Lower lobe of right lung (tissue), 2 donors: ENCODE data around the gene THBS1. TPM values are rescaled to one million over a fixed set of nuclear protein-coding genes. Genes with fewer than 3 reads are reported as not detected.

Source experiments
- ATAC-seq, 2 donors: fragments of 200-7000 bp; cut with Tn5 transposase; one replicate each; pipeline ENCODE4 v1.9.1; 2020 to 2022; ENCODE audit warnings: mild to moderate bottlenecking in 2 of 2, moderate library complexity in 2 of 2
- DNase-seq: peaks from one replicate; pipeline ENCODE4 v3.0.0-alpha.2; 2020
- H3K27ac ChIP-seq: fragments of 200-600 bp; one replicate; pipeline ENCODE4 v1.8.0; 2022
- H3K27me3 ChIP-seq: fragments of 200-600 bp; one replicate; pipeline ENCODE4 v1.8.0; 2022; ENCODE audit warnings: low read depth
- H3K36me3 ChIP-seq: fragments of 200-600 bp; one replicate; pipeline ENCODE4 v1.8.0; 2022; ENCODE audit warnings: mild to moderate bottlenecking
- H3K4me1 ChIP-seq: fragments of 200-600 bp; one replicate; pipeline ENCODE4 v1.8.0; 2022
- H3K4me3 ChIP-seq: fragments of 200-600 bp; one replicate; pipeline ENCODE4 v1.8.0; 2022; ENCODE audit warnings: mild to moderate bottlenecking
- H3K9me3 ChIP-seq: fragments of 200-600 bp; one replicate; pipeline ENCODE4 v1.8.0; 2022
- CTCF ChIP-seq: fragments of 200-600 bp; IDR thresholded peaks from one replicate; pipeline ENCODE4 v1.8.0; 2022; ENCODE audit warnings: antibody characterized with exemption, mild to moderate bottlenecking
- intact Hi-C: fragments of 100-400 bp; cut with DNase I; formaldehyde crosslinking; loops from one replicate; pipeline ENCODE4 v1.11.0; 2022
- long read RNA-seq: library from polyadenylated mRNA; unstranded; transcript quantifications from one replicate; pipeline ENCODE4 v2.0.0, GENCODE V29; 2021
- total RNA-seq: library from RNA; stranded (reverse); fragmentation: NEBNext Ultra II Directional; extraction: Animal tissue kit (Norgen Biotek cat#: 25700); gene quantifications from one replicate; pipeline ENCODE4 v1.2.1, GENCODE V29; 2021
- donor health status: DM: no; HTN: yes; CAD: no; lungs with severe emphysema.

THBS1 gene
- 226 TPM for total RNA-seq
- long read RNA-seq, full-length matches to known transcripts = 8 of 124 reads
- long read RNA-seq, partial matches to known transcripts = 103 of 124 reads
- long read RNA-seq, other reads (novel, unspliced or antisense) = 13 of 124 reads

GRCh38 chr15:39580485-39581241 lies at the start of gene THBS1:
Gene THBS1 (plus strand): TSS chr15:39581079. CDS start chr15:39581858, 779 bp downstream.
- H3K4me1 ChIP-seq = peaks cover 46% of the 10 kb centered on the region
- H3K36me3 ChIP-seq = peaks cover 36% of the 10 kb centered on the region
- H3K4me3 ChIP-seq = peak within 1 kb of the TSS; percentile 67
- no peaks in the 10 kb centered on the region for H3K9me3 ChIP-seq
- peak; percentile 76 to 88 for ATAC-seq
- no peaks in the 10 kb centered on the region for H3K27me3 ChIP-seq
- H3K27ac ChIP-seq = peak within 1 kb of the TSS; percentile 94
- TF ChIP-seq CTCF = peak; percentile 38
- intact Hi-C loops = loop anchor here (10.0 kb wide), 1 partner anchor 406 kb away; no protein-coding TSS in a partner anchor
- DNase-seq = peak; percentile 92

- no peak for DNase-seq
- no peaks in the 10 kb centered on the region for H3K4me1 ChIP-seq
- TF ChIP-seq CTCF = no peak
- intact Hi-C loops = no loop called here
- H3K27me3 ChIP-seq = no peaks in the 10 kb centered on the region
- no peaks in the 10 kb centered on the region for H3K36me3 ChIP-seq
- no peak overlapping the region for H3K27ac ChIP-seq
- H3K9me3 ChIP-seq = no peaks in the 10 kb centered on the region
- ATAC-seq = no peak
- no peak overlapping the region for H3K4me3 ChIP-seq
Observed at GRCh38 chr15:39534996-39535395, 45.9 kb upstream of the THBS1 start.

GRCh38 chr15:39535466-39535865 lies 45.4 kb upstream of the THBS1 start:
- H3K9me3 ChIP-seq = no peaks in the 10 kb centered on the region
- no peaks in the 10 kb centered on the region for H3K36me3 ChIP-seq
- H3K4me1 ChIP-seq = no peaks in the 10 kb centered on the region
- DNase-seq = no peak
- no peak overlapping the region for H3K4me3 ChIP-seq
- no peaks in the 10 kb centered on the region for H3K27me3 ChIP-seq
- intact Hi-C loops = no loop called here
- no peak overlapping the region for H3K27ac ChIP-seq
- TF ChIP-seq CTCF = no peak
- ATAC-seq = no peak

GRCh38 chr15:39538936-39539335 lies 41.9 kb upstream of the THBS1 start:
- intact Hi-C loops = no loop called here
- no peak for TF ChIP-seq CTCF
- Histone ChIP-seq H3K9me3 (no peaks in the 10 kb centered on the region), H3K27ac (no peak overlapping the region), H3K4me1 (no peaks in the 10 kb centered on the region), H3K36me3 (no peaks in the 10 kb centered on the region), H3K27me3 (no peaks in the 10 kb centered on the region), H3K4me3 (no peak overlapping the region)
- no peak for DNase-seq
- ATAC-seq = no peak

GRCh38 chr15:39539466-39539865 lies 41.4 kb upstream of the THBS1 start:
- Histone ChIP-seq H3K4me3 (no peak overlapping the region), H3K27me3 (no peaks in the 10 kb centered on the region), H3K4me1 (no peaks in the 10 kb centered on the region), H3K27ac (no peak overlapping the region), H3K36me3 (no peaks in the 10 kb centered on the region), H3K9me3 (no peaks in the 10 kb centered on the region)
- no peak for ATAC-seq
- DNase-seq = no peak
- intact Hi-C loops = no loop called here
- no peak for TF ChIP-seq CTCF
